ENCODE measurements around the gene AMY2B.
A peak's percentile ranks its signal among the peaks of the same experiment; 100 is the strongest.
"Not testable (repeated sequence)": the region's sequence is repeated elsewhere in the genome, so short reads cannot be mapped to it uniquely, and the experiment has no call there.

The AMY2B gene

GRCh38 chr1:103571289-103571688 is at the start of gene AMY2B:
AMY2B (plus strand) TSS chr1:103571589; CDS start chr1:103571603, 14 bp downstream.
- DNase-seq = not testable (repeated sequence)

GRCh38 chr1:103523346-103523745 is 48.0 kb upstream of the AMY2B start:
- DNase-seq = no peak

- peak in 1 of 2 donors; percentile 15 for DNase-seq
Observed at GRCh38 chr1:103525114-103525606, 46.2 kb upstream of the AMY2B start.

GRCh38 chr1:103525607-103526507 is 45.5 kb upstream of the AMY2B start, which contains the start of gene RNPC3:
RNPC3 (plus strand) TSS chr1:103525699; CDS start chr1:103526071, 372 bp downstream.
- DNase-seq = peak; percentile 81 to 82

GRCh38 chr1:103527331-103527730 is 44.1 kb upstream of the AMY2B start:
- no peak for DNase-seq

- DNase-seq = no peak
Observed at GRCh38 chr1:103529746-103530145, 41.6 kb upstream of the AMY2B start.

- no peak for DNase-seq
Observed at GRCh38 chr1:103538226-103538625, 33.2 kb upstream of the AMY2B start.

GRCh38 chr1:103541431-103541830 is 30.0 kb upstream of the AMY2B start:
- no peak for DNase-seq

GRCh38 chr1:103546496-103546895 is 24.9 kb upstream of the AMY2B start:
- DNase-seq = no peak

GRCh38 chr1:103547840-103548239 is 23.5 kb upstream of the AMY2B start:
- DNase-seq = no peak

- no peak for DNase-seq
Observed at GRCh38 chr1:103560427-103560826, 11.0 kb upstream of the AMY2B start.

GRCh38 chr1:103561124-103561523 is 10.3 kb upstream of the AMY2B start:
- DNase-seq = not testable (repeated sequence)

GRCh38 chr1:103561643-103562395 is 9.6 kb upstream of the AMY2B start:
- DNase-seq = no peak

- no peak for DNase-seq
Observed at GRCh38 chr1:103563056-103563455, 8.3 kb upstream of the AMY2B start.

GRCh38 chr1:103569493-103569892 is 1.9 kb upstream of the AMY2B start:
- no peak for DNase-seq

- DNase-seq = no peak
Observed at GRCh38 chr1:103576065-103576464, 4.7 kb downstream of the AMY2B start.

GRCh38 chr1:103576784-103577183 is 5.4 kb downstream of the AMY2B start:
- not testable (repeated sequence) for DNase-seq

GRCh38 chr1:103582464-103582863 is 11.1 kb downstream of the AMY2B start:
- no peak for DNase-seq

GRCh38 chr1:103583887-103584286 is 12.5 kb downstream of the AMY2B start:
- DNase-seq = no peak

- no peak for DNase-seq
Observed at GRCh38 chr1:103584537-103584936, 13.1 kb downstream of the AMY2B start.

GRCh38 chr1:103602740-103603139 is 31.4 kb downstream of the AMY2B start:
- DNase-seq = not testable (repeated sequence)

- DNase-seq = no peak
Observed at GRCh38 chr1:103616362-103616761, 45.0 kb downstream of the AMY2B start.

GRCh38 chr1:103616994-103617477 is 45.6 kb downstream of the AMY2B start, which contains the start of gene AMY2A:
AMY2A (plus strand) TSS chr1:103617427; CDS start chr1:103617441, 14 bp downstream.
- DNase-seq = not testable (repeated sequence)

All from bone marrow (tissue), 2 donors.